ENCODE data around the gene TRAPPC8.

Gene TRAPPC8

GRCh38 chr18:31946305-31947046 is 3.5 kb upstream of the TRAPPC8 start:
- TF ChIP-seq CTCF (IDR thresholded peaks at IDR 0.05; ENCODE audit: borderline replicate concordance, extremely low read depth, low read length, poor library complexity, severe bottlenecking) (no peak), EZH2 (IDR thresholded peaks at IDR 0.05; ENCODE audit: borderline replicate concordance, low read depth, low read length, severe bottlenecking) (no peak)
- Histone ChIP-seq H3K27me3 (ENCODE audit: insufficient read depth, low read length, poor library complexity) (no peaks in the 10 kb centered on the region), H2AFZ (ENCODE audit: low read depth, low read length) (no peak overlapping the region), H3K36me3 (ENCODE audit: insufficient read depth, low read length) (peaks cover 5% of the 10 kb centered on the region; the same call in 1 of the 2 replicates), H3K4me3 (ENCODE audit: low read depth in 1 of 2, low read length in 2 of 2) (no peak overlapping the region), H4K20me1 (ENCODE audit: insufficient read depth, low read length) (peaks cover 10% of the 10 kb centered on the region), H3K79me2 (ENCODE audit: insufficient read depth, low read length) (peaks cover 15% of the 10 kb centered on the region), H3K27ac (ENCODE audit: low read length) (no peak overlapping the region), H3K4me2 (ENCODE audit: insufficient read depth, low read length) (no peak overlapping the region), H3K9me3 (ENCODE audit: insufficient read depth, low read length, severe bottlenecking) (no peaks in the 10 kb centered on the region), H3K9ac (ENCODE audit: low read depth, low read length) (no peak overlapping the region), H3K4me1 (ENCODE audit: insufficient read depth, low read length) (peaks cover 24% of the 10 kb centered on the region)
- DNase-seq (no peak), ATAC-seq (ENCODE audit: insufficient read depth, low read depth) (no peak)

GRCh38 chr18:31943878-31944816 is 1.2 kb upstream of the TRAPPC8 start:
- H4K20me1 ChIP-seq (ENCODE audit: insufficient read depth, low read length): peaks cover 21% of the 10 kb centered on the region
- ATAC-seq (ENCODE audit: insufficient read depth, low read depth) (no peak), DNase-seq (no peak)
- peaks cover 38% of the 10 kb centered on the region for H3K79me2 ChIP-seq (ENCODE audit: insufficient read depth, low read length)
- peaks cover 11% of the 10 kb centered on the region; the same call in 1 of the 2 replicates for H3K36me3 ChIP-seq (ENCODE audit: insufficient read depth, low read length)
- no peak for TF ChIP-seq EZH2 (IDR thresholded peaks at IDR 0.05; ENCODE audit: borderline replicate concordance, low read depth, low read length, severe bottlenecking)
- no peak for TF ChIP-seq CTCF (IDR thresholded peaks at IDR 0.05; ENCODE audit: borderline replicate concordance, extremely low read depth, low read length, poor library complexity, severe bottlenecking)
- peak overlapping the region; percentile 98 for H2AFZ ChIP-seq (ENCODE audit: low read depth, low read length)
- peaks cover 43% of the 10 kb centered on the region for H3K4me1 ChIP-seq (ENCODE audit: insufficient read depth, low read length)
- H3K9me3 ChIP-seq (ENCODE audit: insufficient read depth, low read length, severe bottlenecking): no peaks in the 10 kb centered on the region
- peak overlapping the region; percentile 55 for H3K9ac ChIP-seq (ENCODE audit: low read depth, low read length)
- peak overlapping the region; percentile 78 for H3K27ac ChIP-seq (ENCODE audit: low read length)
- peak overlapping the region; percentile 28 to 95; a peak in 3 of 4 replicates for H3K4me3 ChIP-seq (ENCODE audit: low read depth in 1 of 2, low read length in 2 of 2)
- peak overlapping the region; percentile 79 for H3K4me2 ChIP-seq (ENCODE audit: insufficient read depth, low read length)
- no peaks in the 10 kb centered on the region for H3K27me3 ChIP-seq (ENCODE audit: insufficient read depth, low read length, poor library complexity)

DNA sequence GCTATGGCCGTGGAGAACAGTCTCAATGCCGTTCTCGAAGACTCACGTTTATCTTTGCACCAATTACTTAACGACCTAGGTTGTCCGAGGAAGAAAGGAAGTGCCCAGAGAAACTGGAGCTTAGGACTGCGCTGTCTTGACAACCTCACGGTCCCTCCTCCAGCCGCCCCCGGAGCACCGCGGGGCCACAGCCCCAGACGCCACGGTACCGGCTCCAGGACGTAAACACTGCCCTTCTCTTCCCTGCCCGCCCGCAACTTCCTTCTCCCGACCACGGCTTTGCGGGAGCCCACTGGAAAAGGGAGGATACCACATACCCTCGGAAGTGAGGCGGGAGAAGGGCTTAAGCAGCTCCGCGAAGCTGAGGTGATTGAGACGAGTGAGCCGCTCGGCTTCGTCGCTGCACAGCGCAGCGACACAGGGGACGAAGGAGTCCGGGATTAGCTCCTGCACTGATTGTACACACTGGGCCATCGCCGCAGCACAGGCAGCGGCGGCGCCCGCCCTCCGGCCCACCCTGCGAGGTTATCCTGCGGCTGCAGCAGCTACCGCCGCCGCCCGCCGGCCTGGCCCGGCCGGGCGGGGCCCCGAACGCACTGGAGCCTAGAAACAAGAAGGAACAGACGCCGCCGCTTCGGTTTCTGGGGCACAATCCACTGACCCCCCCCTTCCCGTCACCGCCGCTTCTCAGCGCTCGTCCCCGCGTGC is 483 bp downstream of the TRAPPC8 start:
- no peaks in the 10 kb centered on the region for H3K9me3 ChIP-seq (ENCODE audit: insufficient read depth, low read length, severe bottlenecking)
- H3K27ac ChIP-seq (ENCODE audit: low read length): peak overlapping the region; percentile 82
- peaks cover 22% of the 10 kb centered on the region for H4K20me1 ChIP-seq (ENCODE audit: insufficient read depth, low read length)
- H3K4me1 ChIP-seq (ENCODE audit: insufficient read depth, low read length): peaks cover 49% of the 10 kb centered on the region
- TF ChIP-seq EZH2 (IDR thresholded peaks at IDR 0.05; ENCODE audit: borderline replicate concordance, low read depth, low read length, severe bottlenecking) (no peak), CTCF (IDR thresholded peaks at IDR 0.05; ENCODE audit: borderline replicate concordance, extremely low read depth, low read length, poor library complexity, severe bottlenecking) (no peak)
- no peaks in the 10 kb centered on the region for H3K27me3 ChIP-seq (ENCODE audit: insufficient read depth, low read length, poor library complexity)
- peak overlapping the region; percentile 81 for H2AFZ ChIP-seq (ENCODE audit: low read depth, low read length)
- H3K36me3 ChIP-seq (ENCODE audit: insufficient read depth, low read length): peaks cover 13% of the 10 kb centered on the region
- peaks cover 55% of the 10 kb centered on the region for H3K79me2 ChIP-seq (ENCODE audit: insufficient read depth, low read length)
- peak overlapping the region; percentile 71 for H3K9ac ChIP-seq (ENCODE audit: low read depth, low read length)
- peak; percentile 48 for ATAC-seq (ENCODE audit: insufficient read depth, low read depth)
- H3K4me3 ChIP-seq (ENCODE audit: low read depth in 1 of 2, low read length in 2 of 2): peak overlapping the region; percentile 90 to 95
- H3K4me2 ChIP-seq (ENCODE audit: insufficient read depth, low read length): peak overlapping the region; percentile 99
- DNase-seq: peak; percentile 38

Data from DND-41 (cell line).